Dedifferentiated amniotic fluid mesenchymal stem cell (primary cell): ENCODE data around the gene PSKH1.
"Not testable (repeated sequence)": the region's sequence is repeated elsewhere in the genome, so short reads cannot be mapped to it uniquely, and the experiment has no call there.

Experiments used
- DNase-seq: peaks from one replicate; pipeline ENCODE4 v3.0.0-alpha.2; 2016; ENCODE audit errors: extremely low spot score

The PSKH1 gene

DNA sequence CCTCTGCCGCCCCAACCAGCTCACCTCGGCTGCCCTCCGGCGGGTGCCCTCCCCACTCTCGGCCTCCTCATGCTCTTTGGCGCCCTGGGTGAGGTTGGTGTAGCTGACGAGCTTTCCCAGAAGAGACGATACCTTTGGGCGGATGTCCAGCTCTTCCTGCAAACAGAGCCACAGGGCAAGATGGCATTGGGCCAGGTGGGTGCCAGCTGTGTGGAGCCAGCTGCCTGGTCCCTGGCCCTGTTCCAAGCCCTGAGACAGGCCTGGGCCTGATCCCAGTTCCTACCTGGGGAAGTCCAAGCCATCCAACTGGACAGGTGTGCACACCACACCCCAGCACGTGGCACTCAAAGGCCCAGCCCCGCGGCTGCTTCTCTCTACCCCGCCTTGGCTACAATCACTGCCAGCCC is 68.5 kb downstream of the PSKH1 start:
- DNase-seq: no peak

DNA sequence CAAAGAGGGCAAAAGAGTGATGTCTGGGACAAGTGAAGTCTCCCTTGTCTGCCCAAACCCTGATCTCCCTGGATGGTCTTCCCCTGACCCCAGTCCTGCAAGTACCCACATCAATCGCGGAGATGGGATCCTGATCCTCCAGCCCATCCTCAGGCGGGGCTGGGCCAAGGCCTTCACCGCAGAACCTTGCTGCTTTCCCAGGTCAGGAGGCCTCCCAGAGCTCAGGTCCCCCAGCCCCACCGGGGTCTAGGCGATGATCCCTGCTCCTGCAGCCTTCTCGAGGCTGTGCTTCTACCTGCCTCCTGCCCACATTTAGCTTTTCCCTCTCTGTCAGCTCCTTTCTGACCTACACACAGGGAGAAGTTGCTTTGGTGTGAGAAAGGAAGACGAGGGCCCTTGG is 69.1 kb downstream of the PSKH1 start:
- no peak for DNase-seq

- no peak for DNase-seq
These were observed 70.2 kb downstream of the PSKH1 start for GRCh38 chr16:67963292-67963661.

DNA sequence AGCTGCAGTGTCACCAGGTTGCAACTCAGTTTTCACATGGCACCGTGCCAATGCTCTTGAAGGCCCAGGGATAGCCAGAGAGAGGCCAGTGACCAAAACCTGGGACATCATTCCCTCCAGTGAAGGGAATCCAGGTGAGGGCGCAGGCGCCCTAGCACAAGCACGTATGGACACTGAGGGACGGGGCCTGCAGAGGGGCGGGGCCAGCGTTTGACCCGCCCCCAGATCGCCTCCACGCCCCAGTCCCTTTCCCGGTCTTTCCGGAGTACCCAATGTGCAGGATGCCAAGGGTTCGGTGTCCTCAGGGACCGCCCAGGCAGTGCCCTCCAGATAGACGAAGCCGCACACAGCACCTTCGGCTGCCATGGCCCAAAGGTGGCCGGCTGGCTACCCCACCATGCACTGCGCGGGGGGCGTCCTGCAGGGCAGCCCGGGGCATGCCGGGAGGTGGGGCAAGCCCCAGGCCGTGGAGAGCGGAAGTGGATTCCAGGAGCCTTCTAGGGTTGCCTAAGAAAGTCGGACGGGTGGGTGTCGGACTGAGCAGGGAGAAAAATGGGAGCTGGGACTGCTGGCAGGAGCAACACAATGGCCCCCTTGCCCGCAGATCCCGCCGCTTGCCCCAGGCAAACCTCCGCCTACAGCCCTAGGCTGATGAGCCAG is 70.7 kb downstream of the PSKH1 start:
- DNase-seq: no peak

DNA sequence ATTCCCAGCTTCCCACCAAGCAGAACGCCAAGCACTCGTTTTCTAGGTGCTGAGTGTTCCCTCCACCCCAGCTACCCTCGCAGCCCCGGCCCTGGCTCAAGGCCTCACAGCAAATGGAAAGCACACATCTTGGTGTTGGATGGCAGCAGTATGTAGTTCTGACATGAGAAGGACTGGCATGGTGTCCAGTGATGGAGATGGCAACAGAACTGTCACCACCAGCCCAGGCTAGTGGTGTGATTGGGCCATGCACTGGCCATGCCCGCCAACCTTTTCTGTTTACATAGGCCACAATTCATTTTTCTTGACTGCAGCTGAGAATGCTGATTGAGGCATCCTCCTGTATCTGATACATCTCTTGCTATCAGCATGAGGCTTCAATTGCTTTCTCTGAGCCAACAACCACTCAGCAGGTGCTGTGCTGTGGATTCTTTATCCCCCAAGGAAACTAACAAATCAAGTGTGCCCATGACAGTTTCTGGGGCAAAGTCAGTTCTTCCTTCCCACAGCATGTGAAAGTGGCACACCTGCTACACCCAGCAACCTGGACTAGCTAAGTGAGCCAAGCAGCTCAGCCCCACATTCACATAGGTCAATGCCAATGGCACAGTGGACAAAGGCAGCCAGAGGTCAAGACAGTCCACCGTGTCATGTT is 71.5 kb downstream of the PSKH1 start:
- DNase-seq: no peak

GRCh38 chr16:67965668-67966548 is 72.9 kb downstream of the PSKH1 start:
- no peak for DNase-seq

DNA sequence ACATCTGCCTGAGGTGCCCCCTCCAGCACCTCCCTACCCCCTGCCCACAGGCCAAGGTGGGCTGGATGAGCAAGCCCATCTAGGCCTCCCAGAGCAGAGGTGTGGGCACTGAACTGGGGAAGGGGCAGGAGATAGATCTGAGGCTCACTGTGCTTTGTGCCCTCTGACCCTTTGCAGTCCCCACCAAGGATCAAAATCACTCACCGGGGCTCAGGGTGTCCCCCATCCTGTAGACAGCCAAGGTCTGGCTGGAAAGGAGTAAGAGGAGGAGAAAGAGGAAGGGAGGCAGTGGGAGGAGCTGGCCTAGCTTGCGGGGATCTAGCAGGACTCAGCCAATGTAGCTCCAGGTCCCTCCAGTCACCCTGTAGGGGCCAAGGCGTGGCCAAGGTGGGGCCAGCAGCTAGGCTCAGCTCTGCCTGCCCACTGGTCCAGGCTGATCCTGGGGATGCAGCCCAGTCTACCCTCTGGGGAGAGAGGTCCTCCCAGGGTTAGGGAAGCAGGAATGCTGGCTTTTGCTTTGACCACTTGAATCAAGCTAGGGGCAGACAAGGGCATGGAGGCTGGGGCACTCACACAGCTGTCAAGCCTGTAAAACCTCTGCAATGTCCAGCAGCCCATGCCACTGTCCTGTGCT is 73.6 kb downstream of the PSKH1 start:
- DNase-seq: no peak

DNA sequence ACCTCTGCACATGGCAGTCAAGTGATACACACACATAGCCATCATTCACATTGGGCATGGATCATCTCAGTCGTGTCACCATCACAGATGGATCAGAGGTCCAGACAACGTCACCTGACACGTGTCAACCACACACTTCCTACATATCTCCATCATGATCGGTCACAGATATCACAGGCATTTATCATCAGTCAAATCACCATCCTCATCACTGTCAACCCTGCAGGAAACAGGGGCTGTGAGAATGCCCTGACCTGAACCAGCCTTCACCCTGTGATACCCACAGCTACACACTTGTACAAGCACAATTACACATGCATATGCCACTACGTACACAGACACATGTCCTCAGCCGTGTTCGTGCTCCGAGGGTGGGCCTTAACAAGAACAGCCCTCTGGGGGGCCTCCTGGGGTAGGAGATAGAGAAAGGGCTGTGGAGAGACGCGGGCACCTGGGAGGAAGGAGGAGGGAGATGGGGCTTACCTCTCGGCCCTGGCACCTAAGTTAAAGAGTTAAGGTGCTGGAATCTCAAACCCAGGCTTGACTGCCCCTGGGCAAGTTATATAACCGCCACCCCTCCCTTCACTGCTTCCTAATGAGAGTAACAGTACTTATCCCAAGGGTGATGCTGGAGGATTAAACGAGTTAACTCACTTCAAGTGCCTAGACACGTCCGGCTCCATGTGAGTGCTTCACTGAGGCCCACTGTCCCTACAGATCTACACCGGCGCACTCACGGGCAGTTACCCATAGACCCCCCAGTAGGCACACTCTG is 74.3 kb downstream of the PSKH1 start:
- no peak for DNase-seq

- peak; percentile 39 for DNase-seq
These were observed 74.9 kb downstream of the PSKH1 start for GRCh38 chr16:67967958-67968399.

GRCh38 chr16:67968400-67969253 is 75.6 kb downstream of the PSKH1 start, which contains the start of gene SLC12A4:
SLC12A4 (minus strand) TSS chr16:67968637; CDS start chr16:67968553, 84 bp downstream.
- DNase-seq: peak; percentile 48

DNA sequence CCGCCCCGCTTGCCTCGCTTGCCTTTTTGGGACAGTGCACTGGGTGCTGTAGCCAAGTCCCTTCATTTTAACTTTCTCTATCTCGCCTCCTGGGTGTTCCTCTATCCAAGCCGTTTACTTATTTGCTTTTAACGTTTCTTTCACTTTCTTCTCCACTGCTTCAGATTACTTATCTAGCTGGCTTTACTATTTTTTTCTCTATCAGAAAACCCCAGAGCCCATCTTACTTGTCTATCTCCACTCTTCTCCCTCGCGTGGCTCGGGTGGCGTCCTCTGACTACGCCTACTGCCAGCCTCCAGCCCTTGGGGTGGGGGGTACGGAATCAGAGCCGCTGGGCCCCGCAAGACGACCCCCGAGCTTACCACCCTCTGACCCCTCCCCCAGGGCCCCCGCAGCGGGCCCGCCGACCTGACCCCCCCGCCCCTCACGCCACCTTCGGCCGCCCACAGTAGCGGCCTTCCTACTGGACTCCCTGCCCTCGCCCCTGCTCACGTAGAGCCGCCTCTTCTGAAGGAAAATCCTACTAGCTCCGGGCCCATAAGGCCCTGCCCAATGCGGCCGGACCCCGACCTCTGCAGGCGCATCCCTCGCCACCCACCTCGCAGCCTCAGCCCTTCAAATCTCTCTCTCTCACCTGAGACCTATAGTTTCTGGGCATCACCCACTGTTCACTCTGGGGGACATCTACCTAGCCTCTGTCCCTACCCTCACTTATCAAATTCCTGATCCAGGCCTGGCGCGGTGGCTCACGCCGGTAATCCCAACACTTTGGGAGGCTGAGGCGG is 76.4 kb downstream of the PSKH1 start:
- DNase-seq: no peak

DNA sequence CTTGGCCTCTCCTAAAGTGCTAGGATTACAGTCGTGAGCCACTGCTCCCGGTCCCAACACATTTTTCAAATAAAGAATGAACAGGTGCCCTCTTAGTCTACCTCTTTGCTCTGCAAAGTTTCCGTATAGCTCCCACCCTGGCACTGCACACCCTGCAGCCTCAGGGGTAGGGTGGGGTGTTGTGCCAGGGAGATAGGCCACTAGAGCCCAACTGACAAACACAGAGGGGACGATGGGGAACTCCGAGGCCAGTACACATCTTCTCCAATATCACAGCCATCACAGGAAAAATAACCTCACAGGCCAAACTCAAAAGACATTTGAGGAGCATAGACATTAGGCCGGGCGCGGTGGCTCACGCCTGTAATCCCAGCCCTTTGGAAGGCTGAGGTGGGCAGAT is 78.1 kb downstream of the PSKH1 start:
- no peak for DNase-seq

DNA sequence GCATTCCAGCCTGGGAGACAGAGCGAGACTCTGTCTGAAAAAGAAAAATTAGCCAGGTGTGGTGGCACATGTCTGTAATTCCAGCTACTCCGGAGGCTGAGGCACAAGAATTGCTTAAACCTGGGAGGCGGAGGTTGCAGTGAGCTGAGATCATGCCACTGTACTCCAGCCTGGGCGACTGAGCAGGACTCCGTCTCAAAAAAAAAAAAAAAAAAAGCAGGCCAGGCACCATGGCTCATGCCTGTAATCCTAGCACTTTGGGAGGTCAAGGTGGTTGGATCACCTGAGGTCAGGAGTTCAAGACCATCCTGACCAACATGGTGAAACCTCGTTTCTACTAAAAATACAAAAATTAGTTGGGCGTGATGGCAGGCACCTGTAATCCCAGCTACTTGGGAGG is 79.2 kb downstream of the PSKH1 start:
- DNase-seq: not testable (repeated sequence)

DNA sequence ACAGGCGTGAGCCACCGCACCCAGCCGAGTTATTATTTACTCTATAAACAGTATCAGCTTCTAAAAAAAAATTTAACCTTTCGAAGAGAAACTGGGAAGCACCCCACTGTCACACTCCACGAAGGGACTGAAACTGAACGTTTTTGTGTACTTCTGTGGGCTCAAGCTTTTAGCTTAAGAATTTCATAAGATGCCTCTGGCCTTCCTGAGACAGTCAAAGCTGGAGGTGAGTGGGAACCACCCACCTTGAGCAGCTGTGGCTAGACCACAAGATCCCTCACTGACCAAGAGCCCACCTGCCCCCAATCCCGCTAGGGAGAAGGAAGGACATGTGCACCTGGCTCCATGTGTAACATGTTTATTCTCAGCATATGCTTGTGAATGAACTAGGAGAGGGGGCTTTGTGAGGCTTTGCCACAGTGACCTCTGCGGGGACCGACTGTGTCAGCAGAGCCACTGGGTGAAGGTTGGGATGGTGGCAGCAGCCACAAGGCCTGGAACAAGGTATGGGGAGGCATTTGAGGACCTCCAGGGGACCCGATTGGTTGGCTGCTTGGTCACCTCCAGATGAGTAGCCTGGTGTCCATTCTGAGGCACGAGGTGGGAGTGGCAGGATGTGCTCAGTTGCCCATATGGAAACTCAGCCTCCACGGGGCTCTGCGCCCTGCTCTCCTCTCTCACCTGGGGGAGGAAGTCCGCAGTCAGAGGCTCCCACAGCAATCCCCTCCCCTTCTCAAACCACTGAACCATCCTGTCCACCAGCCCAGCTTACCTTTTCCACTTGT is 82.5 kb downstream of the PSKH1 start:
- DNase-seq: no peak

- no peak for DNase-seq
These were observed 83.2 kb downstream of the PSKH1 start for GRCh38 chr16:67976205-67976604.

DNA sequence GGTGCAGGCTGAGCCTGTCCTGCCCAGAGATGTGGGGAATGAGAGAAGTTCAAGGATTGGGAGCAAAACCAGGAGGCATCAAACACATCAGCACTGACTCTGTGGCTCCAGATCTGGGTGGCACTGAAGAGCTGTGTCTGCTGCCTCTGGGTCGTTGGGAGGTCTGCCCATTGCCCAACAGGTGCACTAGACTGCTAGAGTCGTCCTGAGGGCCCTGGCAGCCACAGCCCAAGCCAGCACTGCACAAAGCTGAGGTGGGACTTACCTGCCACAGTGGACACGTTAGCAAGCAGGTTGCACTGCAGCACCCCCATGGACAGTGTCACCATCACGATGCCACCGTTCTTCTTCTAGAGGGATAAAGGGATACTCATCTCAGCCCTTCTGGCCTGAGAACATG is 84.0 kb downstream of the PSKH1 start:
- no peak for DNase-seq

DNA sequence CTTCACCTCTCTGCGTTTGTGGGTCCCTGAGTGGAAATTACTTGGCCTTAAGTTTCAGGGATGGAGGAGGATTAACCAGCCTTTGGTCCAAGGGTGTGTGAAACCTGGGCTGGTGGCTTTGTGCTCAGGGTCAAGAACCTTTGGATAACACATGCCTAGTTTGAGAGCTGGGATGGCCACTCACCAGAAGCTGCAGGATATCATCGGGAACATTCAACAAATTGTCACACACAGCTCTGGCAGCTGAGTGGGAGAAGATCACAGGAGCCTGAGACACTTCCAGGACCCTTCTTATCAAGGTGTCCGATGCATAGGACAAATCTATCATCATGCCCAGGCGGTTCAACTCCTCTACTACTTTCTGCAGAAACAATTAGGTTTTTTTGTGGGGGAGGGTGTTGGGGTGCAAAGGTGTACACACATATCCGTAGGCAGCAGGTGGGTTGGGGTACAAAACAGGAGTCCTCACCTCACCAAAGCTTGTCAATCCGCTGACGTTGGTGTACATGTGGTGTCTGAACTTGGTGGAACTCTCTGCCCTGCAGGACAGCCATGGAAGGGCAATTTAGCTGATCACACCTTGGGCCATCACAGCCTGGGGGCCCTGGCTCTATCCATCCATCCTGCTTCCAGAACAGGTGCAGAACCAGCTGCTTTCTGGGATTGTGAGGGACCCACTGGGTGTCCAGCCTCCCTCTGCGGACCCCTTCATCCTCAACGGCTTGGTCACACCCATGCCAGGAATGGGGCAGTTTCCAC is 84.6 kb downstream of the PSKH1 start:
- no peak for DNase-seq
